GM12878 (cell line): Measurements from ENCODE around the gene GNB5. TPM values are rescaled to one million over a fixed set of nuclear protein-coding genes. Genes with fewer than 3 reads are reported as not detected.

Experiments
- BACH1 ChIP-seq: fragments of 450-650 bp; IDR thresholded peaks from 2 replicates; pipeline ENCODE4 v1.6.1; 2017; ENCODE audit warnings: mild to moderate bottlenecking, borderline replicate concordance
- BHLHE40 ChIP-seq, 2 experiments: fragments of 450-650 bp in 1 of 2; IDR thresholded peaks; 2 replicates each; pipeline ENCODE4 v1.6.1; 2011 to 2017; ENCODE audit warnings: low read depth in 2 of 2, borderline replicate concordance in 1 of 2, improper control_type of control experiment in 1 of 2, low read length in 1 of 2, mild to moderate bottlenecking in 1 of 2
- BMI1 ChIP-seq: fragments of 450-650 bp; IDR thresholded peaks from 2 replicates; pipeline ENCODE4 v1.6.1; 2016; ENCODE audit warnings: mild to moderate bottlenecking, moderate library complexity, borderline replicate concordance
- BRCA1 ChIP-seq: IDR thresholded peaks from 2 replicates; pipeline ENCODE4 v1.6.1; 2011; ENCODE audit warnings: low read depth, low read length, improper control_type of control experiment
- CHD4 ChIP-seq: fragments of 200-600 bp; sonication (generic); IDR thresholded peaks from 2 replicates; pipeline ENCODE4 v1.6.1; 2016; ENCODE audit warnings: mild to moderate bottlenecking
- DPF2 ChIP-seq: fragments of 450-650 bp; IDR thresholded peaks from 2 replicates; pipeline ENCODE4 v1.6.1; 2017; ENCODE audit warnings: mild to moderate bottlenecking
- HDAC6 ChIP-seq: fragments of 200-600 bp; sonication (generic); IDR thresholded peaks from one replicate; pipeline ENCODE4 v1.8.0; 2017; ENCODE audit warnings: antibody characterized with exemption; ENCODE audit not compliant: unreplicated experiment
- IKZF1 ChIP-seq: fragments of 450-650 bp; conservative IDR thresholded peaks from 2 replicates; pipeline ENCODE4 v1.6.1; 2017; ENCODE audit warnings: antibody characterized with exemption, mild to moderate bottlenecking
- MTA3 ChIP-seq: IDR thresholded peaks from 2 replicates; pipeline ENCODE4 v1.6.1; 2012; ENCODE audit warnings: low read length, inconsistent platforms, borderline replicate concordance
- MYB ChIP-seq: fragments of 150-350 bp; IDR thresholded peaks from 2 replicates; pipeline ENCODE4 v1.6.1; 2014; ENCODE audit warnings: mild to moderate bottlenecking, low read depth, low read length, borderline replicate concordance
- MYC ChIP-seq: IDR thresholded peaks from 2 replicates; pipeline ENCODE4 v1.6.1; 2011; ENCODE audit warnings: mild to moderate bottlenecking, low read length, moderate library complexity, inconsistent platforms; ENCODE audit not compliant: insufficient read depth, insufficient replicate concordance, insufficient read length, severe bottlenecking
- POLR2A ChIP-seq: IDR thresholded peaks from 2 replicates; pipeline ENCODE4 v1.6.1; 2011; ENCODE audit warnings: low read depth, mild to moderate bottlenecking, low read length
- RCOR1 ChIP-seq: conservative IDR thresholded peaks from 2 replicates; pipeline ENCODE4 v1.6.1; 2012; ENCODE audit warnings: low read depth, low read length, improper control_type of control experiment
- RUNX3 ChIP-seq: IDR thresholded peaks from 2 replicates; pipeline ENCODE4 v1.6.1; 2012; ENCODE audit warnings: low read length, inconsistent platforms
- SMC3 ChIP-seq: IDR thresholded peaks from 2 replicates; pipeline ENCODE4 v1.6.1; 2011; ENCODE audit warnings: low read length, improper control_type of control experiment, borderline replicate concordance
- TAF1 ChIP-seq: IDR thresholded peaks from 2 replicates; pipeline ENCODE4 v1.6.1; 2011; ENCODE audit warnings: mild to moderate bottlenecking, low read depth, low read length, borderline replicate concordance
- WRNIP1 ChIP-seq: IDR thresholded peaks from 2 replicates; pipeline ENCODE4 v1.6.1; 2011; ENCODE audit warnings: low read depth, low read length, improper control_type of control experiment, borderline replicate concordance
- YY1 ChIP-seq: IDR thresholded peaks from 2 replicates; pipeline ENCODE4 v1.6.1; 2011; ENCODE audit warnings: low read depth, mild to moderate bottlenecking, low read length
- polyA plus RNA-seq, 11 experiments: library from polyadenylated mRNA; depleted of rRNA in 4 of 11; unstranded in 6 of 11; stranded (reverse) in 5 of 11; fragments of >200 nt; fragmentation: Nextera tagmentation in 4 of 11; fragmentation: Illumina TruSeq in 1 of 11; extraction: Ambion mirVana in 4 of 11; extraction: Trizol in 1 of 11; gene quantifications; 1 replicate in 1 of 11; 2 replicates in 10 of 11; pipeline versions ENCODE4 v1.2.1 to v1.2.3, GENCODE V29; 2011 to 2016; ENCODE audit warnings: inconsistent platforms in 2 of 11, missing spikeins in 2 of 11, low read depth in 1 of 11
- total RNA-seq, 4 experiments: library from RNA; depleted of rRNA in 3 of 4; stranded (reverse); fragments of >200 nt in 3 of 4; fragmentation: Illumina TruSeq in 1 of 4; extraction: Trizol in 1 of 4; gene quantifications; 2 replicates each; pipeline versions ENCODE4 v1.2.1 to v1.2.3, GENCODE V29; 2013 to 2021
- TF ChIP-seq, protein P1 (sequence below): fragments of 450-650 bp; formaldehyde crosslinking; IDR thresholded peaks from 2 replicates; pipeline ENCODE4 v1.4.0; 2022; ENCODE audit warnings: mild to moderate bottlenecking, moderate library complexity
- TF ChIP-seq, protein P2 (sequence below): fragments of 450-650 bp; IDR thresholded peaks from 2 replicates; pipeline ENCODE4 v1.6.1; 2017; ENCODE audit warnings: mild to moderate bottlenecking, moderate library complexity
- TF ChIP-seq, protein P3 (sequence below): fragments of 150-350 bp; IDR thresholded peaks from 2 replicates; pipeline ENCODE4 v1.6.1; 2016; ENCODE audit warnings: low read depth, low read length

GNB5 gene
- total and polyA plus RNA-seq, 10 of the 15 experiments (the other 5 are each of a cell fraction or from before 2014, with no cell fraction given) = 2.4 to 25.9 (median 15.2) TPM

DNA sequence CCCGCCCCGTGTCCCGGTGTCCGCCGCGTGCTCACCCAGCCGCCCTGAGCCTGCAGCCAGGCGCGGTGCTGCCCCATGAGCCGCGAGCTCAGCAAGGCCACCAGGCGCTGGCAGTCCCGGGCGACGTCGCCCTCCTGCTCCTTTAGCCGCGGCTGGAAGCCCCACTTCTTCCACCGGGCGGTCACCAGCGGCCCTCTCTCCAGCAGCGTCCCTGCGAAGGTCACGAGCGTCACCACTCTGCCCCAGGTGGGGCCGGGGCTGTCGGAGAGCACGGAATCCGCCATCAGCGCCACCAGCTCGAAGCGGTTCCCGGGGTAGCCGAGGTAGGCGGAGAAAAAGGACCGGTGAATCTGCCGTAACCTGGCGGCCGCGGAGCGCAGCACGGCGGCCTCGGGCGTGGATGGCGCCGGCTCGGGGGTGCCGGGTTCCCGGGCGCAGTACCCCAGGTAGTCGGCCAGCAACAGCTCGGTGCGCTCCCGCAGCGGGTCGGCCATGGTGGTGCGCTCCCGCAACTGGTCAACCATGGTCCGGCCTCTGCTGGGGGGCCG lies 78.9 kb downstream of the GNB5 start (continued):
- TF ChIP-seq, protein P1, sequence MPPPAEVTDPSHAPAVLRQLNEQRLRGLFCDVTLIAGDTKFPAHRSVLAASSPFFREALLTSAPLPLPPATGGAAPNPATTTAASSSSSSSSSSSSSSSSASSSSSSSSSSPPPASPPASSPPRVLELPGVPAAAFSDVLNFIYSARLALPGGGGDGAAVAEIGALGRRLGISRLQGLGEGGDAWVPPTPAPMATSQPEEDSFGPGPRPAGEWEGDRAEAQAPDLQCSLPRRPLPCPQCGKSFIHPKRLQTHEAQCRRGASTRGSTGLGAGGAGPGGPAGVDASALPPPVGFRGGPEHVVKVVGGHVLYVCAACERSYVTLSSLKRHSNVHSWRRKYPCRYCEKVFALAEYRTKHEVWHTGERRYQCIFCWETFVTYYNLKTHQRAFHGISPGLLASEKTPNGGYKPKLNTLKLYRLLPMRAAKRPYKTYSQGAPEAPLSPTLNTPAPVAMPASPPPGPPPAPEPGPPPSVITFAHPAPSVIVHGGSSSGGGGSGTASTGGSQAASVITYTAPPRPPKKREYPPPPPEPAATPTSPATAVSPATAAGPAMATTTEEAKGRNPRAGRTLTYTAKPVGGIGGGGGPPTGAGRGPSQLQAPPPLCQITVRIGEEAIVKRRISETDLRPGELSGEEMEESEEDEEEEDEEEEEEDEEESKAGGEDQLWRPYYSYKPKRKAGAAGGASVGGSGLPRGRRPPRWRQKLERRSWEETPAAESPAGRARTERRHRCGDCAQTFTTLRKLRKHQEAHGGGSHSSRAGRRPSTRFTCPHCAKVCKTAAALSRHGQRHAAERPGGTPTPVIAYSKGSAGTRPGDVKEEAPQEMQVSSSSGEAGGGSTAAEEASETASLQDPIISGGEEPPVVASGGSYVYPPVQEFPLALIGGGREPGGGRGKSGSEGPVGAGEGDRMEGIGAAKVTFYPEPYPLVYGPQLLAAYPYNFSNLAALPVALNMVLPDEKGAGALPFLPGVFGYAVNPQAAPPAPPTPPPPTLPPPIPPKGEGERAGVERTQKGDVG (CRISPR knock-in tag) = no peak
- TF ChIP-seq TAF1 = 0 out of 2 replicates have a peak, but pooled peaks have one; percentile 13
- no peak for TF ChIP-seq BMI1
- TF ChIP-seq BHLHE40 (IDR thresholded peaks at IDR 0.05; ENCODE audit: borderline replicate concordance in 1 of 2, low read depth in 2 of 2, low read length in 1 of 2) = peak in 1 of 2 experiments; percentile 31; a peak in 1 of 4 replicates
- TF ChIP-seq, protein P2, sequence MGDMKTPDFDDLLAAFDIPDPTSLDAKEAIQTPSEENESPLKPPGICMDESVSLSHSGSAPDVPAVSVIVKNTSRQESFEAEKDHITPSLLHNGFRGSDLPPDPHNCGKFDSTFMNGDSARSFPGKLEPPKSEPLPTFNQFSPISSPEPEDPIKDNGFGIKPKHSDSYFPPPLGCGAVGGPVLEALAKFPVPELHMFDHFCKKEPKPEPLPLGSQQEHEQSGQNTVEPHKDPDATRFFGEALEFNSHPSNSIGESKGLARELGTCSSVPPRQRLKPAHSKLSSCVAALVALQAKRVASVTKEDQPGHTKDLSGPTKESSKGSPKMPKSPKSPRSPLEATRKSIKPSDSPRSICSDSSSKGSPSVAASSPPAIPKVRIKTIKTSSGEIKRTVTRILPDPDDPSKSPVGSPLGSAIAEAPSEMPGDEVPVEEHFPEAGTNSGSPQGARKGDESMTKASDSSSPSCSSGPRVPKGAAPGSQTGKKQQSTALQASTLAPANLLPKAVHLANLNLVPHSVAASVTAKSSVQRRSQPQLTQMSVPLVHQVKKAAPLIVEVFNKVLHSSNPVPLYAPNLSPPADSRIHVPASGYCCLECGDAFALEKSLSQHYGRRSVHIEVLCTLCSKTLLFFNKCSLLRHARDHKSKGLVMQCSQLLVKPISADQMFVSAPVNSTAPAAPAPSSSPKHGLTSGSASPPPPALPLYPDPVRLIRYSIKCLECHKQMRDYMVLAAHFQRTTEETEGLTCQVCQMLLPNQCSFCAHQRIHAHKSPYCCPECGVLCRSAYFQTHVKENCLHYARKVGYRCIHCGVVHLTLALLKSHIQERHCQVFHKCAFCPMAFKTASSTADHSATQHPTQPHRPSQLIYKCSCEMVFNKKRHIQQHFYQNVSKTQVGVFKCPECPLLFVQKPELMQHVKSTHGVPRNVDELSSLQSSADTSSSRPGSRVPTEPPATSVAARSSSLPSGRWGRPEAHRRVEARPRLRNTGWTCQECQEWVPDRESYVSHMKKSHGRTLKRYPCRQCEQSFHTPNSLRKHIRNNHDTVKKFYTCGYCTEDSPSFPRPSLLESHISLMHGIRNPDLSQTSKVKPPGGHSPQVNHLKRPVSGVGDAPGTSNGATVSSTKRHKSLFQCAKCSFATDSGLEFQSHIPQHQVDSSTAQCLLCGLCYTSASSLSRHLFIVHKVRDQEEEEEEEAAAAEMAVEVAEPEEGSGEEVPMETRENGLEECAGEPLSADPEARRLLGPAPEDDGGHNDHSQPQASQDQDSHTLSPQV = peak; percentile 29
- TF ChIP-seq POLR2A = peak; percentile 79
- TF ChIP-seq BACH1 = no peak
- peak; percentile 4; the same call in 1 of the 2 replicates for TF ChIP-seq RUNX3
- TF ChIP-seq BRCA1 = no peak
- TF ChIP-seq RCOR1 = no peak
- TF ChIP-seq CHD4 = no peak
- no peak for TF ChIP-seq MYB
- TF ChIP-seq MYC = no peak
- TF ChIP-seq SMC3 = no peak
- TF ChIP-seq DPF2 = 0 out of 2 replicates have a peak, but pooled peaks have one; percentile 44
- TF ChIP-seq, protein P3, sequence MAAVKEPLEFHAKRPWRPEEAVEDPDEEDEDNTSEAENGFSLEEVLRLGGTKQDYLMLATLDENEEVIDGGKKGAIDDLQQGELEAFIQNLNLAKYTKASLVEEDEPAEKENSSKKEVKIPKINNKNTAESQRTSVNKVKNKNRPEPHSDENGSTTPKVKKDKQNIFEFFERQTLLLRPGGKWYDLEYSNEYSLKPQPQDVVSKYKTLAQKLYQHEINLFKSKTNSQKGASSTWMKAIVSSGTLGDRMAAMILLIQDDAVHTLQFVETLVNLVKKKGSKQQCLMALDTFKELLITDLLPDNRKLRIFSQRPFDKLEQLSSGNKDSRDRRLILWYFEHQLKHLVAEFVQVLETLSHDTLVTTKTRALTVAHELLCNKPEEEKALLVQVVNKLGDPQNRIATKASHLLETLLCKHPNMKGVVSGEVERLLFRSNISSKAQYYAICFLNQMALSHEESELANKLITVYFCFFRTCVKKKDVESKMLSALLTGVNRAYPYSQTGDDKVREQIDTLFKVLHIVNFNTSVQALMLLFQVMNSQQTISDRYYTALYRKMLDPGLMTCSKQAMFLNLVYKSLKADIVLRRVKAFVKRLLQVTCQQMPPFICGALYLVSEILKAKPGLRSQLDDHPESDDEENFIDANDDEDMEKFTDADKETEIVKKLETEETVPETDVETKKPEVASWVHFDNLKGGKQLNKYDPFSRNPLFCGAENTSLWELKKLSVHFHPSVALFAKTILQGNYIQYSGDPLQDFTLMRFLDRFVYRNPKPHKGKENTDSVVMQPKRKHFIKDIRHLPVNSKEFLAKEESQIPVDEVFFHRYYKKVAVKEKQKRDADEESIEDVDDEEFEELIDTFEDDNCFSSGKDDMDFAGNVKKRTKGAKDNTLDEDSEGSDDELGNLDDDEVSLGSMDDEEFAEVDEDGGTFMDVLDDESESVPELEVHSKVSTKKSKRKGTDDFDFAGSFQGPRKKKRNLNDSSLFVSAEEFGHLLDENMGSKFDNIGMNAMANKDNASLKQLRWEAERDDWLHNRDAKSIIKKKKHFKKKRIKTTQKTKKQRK = no peak
- peak; percentile 40 for TF ChIP-seq HDAC6
- TF ChIP-seq YY1 = peak; percentile 60
- no peak for TF ChIP-seq MTA3
- TF ChIP-seq IKZF1 = peak; percentile 46
- no peak for TF ChIP-seq WRNIP1
